ENCODE results near the gene ABHD6. TPM values are rescaled to one million over a fixed set of nuclear protein-coding genes. Genes with fewer than 3 reads are reported as not detected.
"Not testable (repeated sequence)": the region's sequence is repeated elsewhere in the genome, so short reads cannot be mapped to it uniquely, and the experiment has no call there.

The ABHD6 gene
- total RNA-seq, 1 experiment from 2014 or later = 2.2 TPM

DNA sequence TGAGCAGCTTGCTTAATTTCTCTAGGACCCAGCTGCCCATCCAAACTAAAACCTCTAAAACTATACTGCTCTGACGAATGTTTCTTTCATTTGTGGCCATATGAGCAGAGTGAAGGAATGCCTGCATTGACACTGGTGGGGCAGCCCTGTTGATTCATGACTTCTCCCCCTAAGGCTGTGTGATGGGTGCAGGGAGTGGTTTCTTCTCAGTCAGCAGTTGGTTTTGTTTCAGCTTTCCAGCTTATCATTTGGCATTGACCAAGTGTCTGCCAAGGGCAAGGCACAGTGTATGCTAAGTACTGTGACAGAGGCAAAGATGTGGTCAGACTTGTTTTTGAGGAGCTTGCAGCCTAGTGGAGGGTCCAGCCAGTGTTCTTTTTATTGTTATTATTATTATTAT is 4.7 kb downstream of the ABHD6 start:
- Histone ChIP-seq H3K18ac (ENCODE audit: insufficient read length, low read depth, low read length) (no peak overlapping the region), H4K8ac (replicated peaks; ENCODE audit: insufficient read length, low read depth, low read length) (no peak overlapping the region), H3K56ac (ENCODE audit: insufficient read length, low read depth, low read length) (no peak overlapping the region), H4K91ac (ENCODE audit: insufficient read length, low read depth, low read length) (no peak overlapping the region), H2BK15ac (ENCODE audit: low read depth, low read length) (no peak overlapping the region), H3K9ac (ENCODE audit: extremely low read depth, insufficient read length, low read length) (no peak overlapping the region), H2BK20ac (ENCODE audit: low read depth, low read length, poor library complexity, severe bottlenecking) (no peak overlapping the region), H3K4ac (ENCODE audit: low read depth, low read length) (no peak overlapping the region), H3K79me2 (ENCODE audit: insufficient read depth, low read length) (no peaks in the 10 kb centered on the region), H2AK5ac (ENCODE audit: insufficient read length, low read length) (no peak overlapping the region), H3K79me1 (ENCODE audit: insufficient read depth, low read depth, low read length, poor library complexity, severe bottlenecking) (no peaks in the 10 kb centered on the region), H3K4me2 (ENCODE audit: insufficient read depth, insufficient read length, low read length) (no peak overlapping the region), H3K27me3 (ENCODE audit: insufficient read depth, low read length) (peaks cover 5% of the 10 kb centered on the region; the same call in 1 of the 2 replicates), H3K4me1 (ENCODE audit: insufficient read depth, low read length) (no peaks in the 10 kb centered on the region), H3K27ac (ENCODE audit: insufficient read length, low read depth, low read length) (no peak overlapping the region), H3K23ac (ENCODE audit: insufficient read length, low read depth, low read length) (no peak overlapping the region), H4K5ac (ENCODE audit: insufficient read length, low read depth, low read length) (no peak overlapping the region), H3K23me2 (ENCODE audit: insufficient read length, low read depth, low read length, poor library complexity, severe bottlenecking) (peaks cover 10% of the 10 kb centered on the region), H3K9me3 (ENCODE audit: control insufficient read depth, low read depth, low read length) (no peaks in the 10 kb centered on the region), H4K20me1 (ENCODE audit: control insufficient read depth, insufficient read depth, insufficient read length) (no peaks in the 10 kb centered on the region), H2BK5ac (ENCODE audit: insufficient read length, low read length) (no peak overlapping the region), H2AFZ (ENCODE audit: low read length) (no peak overlapping the region), H2BK120ac (ENCODE audit: low read depth, low read length, poor library complexity, severe bottlenecking) (no peak overlapping the region), H3T11ph (ENCODE audit: low read length) (no peak overlapping the region), H3K14ac (ENCODE audit: insufficient read depth, low read length) (no peak overlapping the region), H2BK12ac (ENCODE audit: insufficient read length, low read depth, low read length) (no peak overlapping the region)
- Mint-ChIP-seq H3K4me1 (peaks cover 10% of the 10 kb centered on the region in 2 experiments), H3K27me3 (ENCODE audit: low read depth) (peaks cover 41% of the 10 kb centered on the region), H3K9me3 (no peaks in the 10 kb centered on the region), H3K27ac (no peak overlapping the region), H3K36me3 (ENCODE audit: insufficient read depth in 1 of 3, low read depth in 3 of 3) (no peaks in the 10 kb centered on the region), H3K4me3 (no peak overlapping the region)
- no CpG with 5 or more reads among the region's 1 CpG for WGBS (ENCODE audit: extremely low coverage, insufficient read length, low lambda C conversion rate)
- no peak for DNase-seq
- TF ChIP-seq, protein P1, sequence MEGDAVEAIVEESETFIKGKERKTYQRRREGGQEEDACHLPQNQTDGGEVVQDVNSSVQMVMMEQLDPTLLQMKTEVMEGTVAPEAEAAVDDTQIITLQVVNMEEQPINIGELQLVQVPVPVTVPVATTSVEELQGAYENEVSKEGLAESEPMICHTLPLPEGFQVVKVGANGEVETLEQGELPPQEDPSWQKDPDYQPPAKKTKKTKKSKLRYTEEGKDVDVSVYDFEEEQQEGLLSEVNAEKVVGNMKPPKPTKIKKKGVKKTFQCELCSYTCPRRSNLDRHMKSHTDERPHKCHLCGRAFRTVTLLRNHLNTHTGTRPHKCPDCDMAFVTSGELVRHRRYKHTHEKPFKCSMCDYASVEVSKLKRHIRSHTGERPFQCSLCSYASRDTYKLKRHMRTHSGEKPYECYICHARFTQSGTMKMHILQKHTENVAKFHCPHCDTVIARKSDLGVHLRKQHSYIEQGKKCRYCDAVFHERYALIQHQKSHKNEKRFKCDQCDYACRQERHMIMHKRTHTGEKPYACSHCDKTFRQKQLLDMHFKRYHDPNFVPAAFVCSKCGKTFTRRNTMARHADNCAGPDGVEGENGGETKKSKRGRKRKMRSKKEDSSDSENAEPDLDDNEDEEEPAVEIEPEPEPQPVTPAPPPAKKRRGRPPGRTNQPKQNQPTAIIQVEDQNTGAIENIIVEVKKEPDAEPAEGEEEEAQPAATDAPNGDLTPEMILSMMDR (conservative IDR thresholded peaks at IDR 0.05) = no peak

DNA sequence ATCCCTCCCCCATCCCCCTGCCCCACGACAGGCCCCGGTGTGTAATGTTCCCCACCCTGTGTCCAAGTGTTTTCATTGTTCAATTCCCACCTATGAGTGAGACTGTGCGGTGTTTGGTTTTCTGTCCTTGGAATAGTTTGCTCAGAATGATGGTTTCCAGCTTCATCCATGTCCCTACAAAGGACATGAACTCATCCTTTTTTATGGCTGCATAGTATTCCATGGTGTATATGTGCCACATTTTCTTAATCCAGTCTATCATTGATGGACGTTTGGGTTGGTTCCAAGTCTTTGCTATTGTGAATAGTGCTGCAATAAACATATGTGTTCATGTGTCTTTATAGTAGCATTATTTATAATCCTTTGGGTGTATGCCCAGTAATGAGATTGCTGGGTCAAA is 5.3 kb downstream of the ABHD6 start:
- H3K9me3 ChIP-seq (ENCODE audit: control insufficient read depth, low read depth, low read length); H3T11ph ChIP-seq (ENCODE audit: low read length); H4K5ac ChIP-seq (ENCODE audit: insufficient read length, low read depth, low read length); H3K4ac ChIP-seq (ENCODE audit: low read depth, low read length); H2BK5ac ChIP-seq (ENCODE audit: insufficient read length, low read length); H3K4me1 ChIP-seq (ENCODE audit: insufficient read depth, low read length); H3K36me3 Mint-ChIP-seq (ENCODE audit: insufficient read depth in 1 of 3, low read depth in 3 of 3); H3K79me1 ChIP-seq (ENCODE audit: insufficient read depth, low read depth, low read length, poor library complexity, severe bottlenecking); H3K27ac ChIP-seq (ENCODE audit: insufficient read length, low read depth, low read length); H3K79me2 ChIP-seq (ENCODE audit: insufficient read depth, low read length); H3K23me2 ChIP-seq (ENCODE audit: insufficient read length, low read depth, low read length, poor library complexity, severe bottlenecking); H3K14ac ChIP-seq (ENCODE audit: insufficient read depth, low read length); DNase-seq; H2AK5ac ChIP-seq (ENCODE audit: insufficient read length, low read length); H4K20me1 ChIP-seq (ENCODE audit: control insufficient read depth, insufficient read depth, insufficient read length); H3K9ac ChIP-seq (ENCODE audit: extremely low read depth, insufficient read length, low read length); H3K4me2 ChIP-seq (ENCODE audit: insufficient read depth, insufficient read length, low read length); H3K23ac ChIP-seq (ENCODE audit: insufficient read length, low read depth, low read length); H3K56ac ChIP-seq (ENCODE audit: insufficient read length, low read depth, low read length); H4K91ac ChIP-seq (ENCODE audit: insufficient read length, low read depth, low read length); H4K8ac ChIP-seq (replicated peaks; ENCODE audit: insufficient read length, low read depth, low read length); H3K4me3 Mint-ChIP-seq; H3K27ac Mint-ChIP-seq; H2AFZ ChIP-seq (ENCODE audit: low read length); H3K9me3 Mint-ChIP-seq; H3K18ac ChIP-seq (ENCODE audit: insufficient read length, low read depth, low read length); H2BK15ac ChIP-seq (ENCODE audit: low read depth, low read length); H2BK12ac ChIP-seq (ENCODE audit: insufficient read length, low read depth, low read length); H2BK120ac ChIP-seq (ENCODE audit: low read depth, low read length, poor library complexity, severe bottlenecking); H3K27me3 ChIP-seq (ENCODE audit: insufficient read depth, low read length); H2BK20ac ChIP-seq (ENCODE audit: low read depth, low read length, poor library complexity, severe bottlenecking): not testable (repeated sequence)
- Mint-ChIP-seq H3K27me3 (ENCODE audit: low read depth) (peaks cover 41% of the 10 kb centered on the region), H3K4me1 (peaks cover 10% of the 10 kb centered on the region in 2 experiments)
- WGBS (ENCODE audit: extremely low coverage, insufficient read length, low lambda C conversion rate) = no CpG with 5 or more reads among the region's 4 CpGs

Measured in H9 (cell line).